K562 (cell line): ENCODE measurements around the gene ZNF485. TPM values are rescaled to one million over a fixed set of nuclear protein-coding genes. Genes with fewer than 3 reads are reported as not detected.
A peak's percentile ranks its signal among the peaks of the same experiment; 100 is the strongest.

ENCODE experiments used
- IRF2 ChIP-seq: sonication (generic); formaldehyde crosslinking; IDR thresholded peaks from 2 replicates; pipeline ENCODE4 v1.8.1; 2022; ENCODE audit warnings: mild to moderate bottlenecking, missing genetic modification reagents
- MAFG ChIP-seq: fragments of 450-650 bp; conservative IDR thresholded peaks from 2 replicates; pipeline ENCODE4 v1.6.1; 2016; ENCODE audit warnings: missing genetic modification characterization, missing compliant biosample characterization
- NFE2 ChIP-seq: IDR thresholded peaks from 2 replicates; pipeline ENCODE4 v1.6.1; 2014; ENCODE audit warnings: antibody characterized with exemption, low read depth
- NR4A1 ChIP-seq, 2 experiments: fragments of 250-450 bp in 1 of 2; fragments of 450-650 bp in 1 of 2; sonication (Bioruptor Pico) in 1 of 2; IDR thresholded peaks; 2 replicates each; pipeline versions ENCODE4 v1.4.0 to v1.6.1; 2016 to 2020; ENCODE audit warnings: mild to moderate bottlenecking in 2 of 2, missing compliant biosample characterization in 1 of 2, missing genetic modification characterization in 1 of 2, moderate library complexity in 1 of 2
- ZC3H8 ChIP-seq: fragments of 450-650 bp; IDR thresholded peaks from 2 replicates; pipeline ENCODE4 v1.6.1; 2017
- polyA plus RNA-seq, 8 experiments: library from polyadenylated mRNA; depleted of rRNA in 4 of 8; stranded (reverse) in 5 of 8; unstranded in 3 of 8; fragments of >200 nt; fragmentation: Nextera tagmentation in 2 of 8; fragmentation: Illumina TruSeq in 1 of 8; extraction: Ambion mirVana in 2 of 8; extraction: Trizol in 1 of 8; gene quantifications; 2 replicates each; pipeline versions ENCODE4 v1.2.1 to v1.2.3, GENCODE V29; 2011 to 2014; ENCODE audit warnings: inconsistent platforms in 1 of 8, missing spikeins in 1 of 8
- total RNA-seq, 7 experiments: library from RNA; depleted of rRNA in 6 of 7; stranded (reverse); fragments of >200 nt in 6 of 7; fragmentation: Illumina TruSeq in 2 of 7; extraction: Trizol in 2 of 7; gene quantifications; 2 replicates each; pipeline versions ENCODE4 v1.2.1 to v1.2.3, GENCODE V29; 2011 to 2021; ENCODE audit warnings: low replicate concordance in 1 of 7
- TF ChIP-seq, protein P1 (sequence below), 2 experiments: fragments of 450-650 bp in 1 of 2; sonication (generic) in 1 of 2; formaldehyde crosslinking in 1 of 2; IDR thresholded peaks; 2 replicates each; pipeline versions ENCODE4 v1.7.1 to v1.9.0; 2016 to 2022; ENCODE audit warnings: inconsistent platforms in 1 of 2, mild to moderate bottlenecking in 1 of 2, missing genetic modification reagents in 1 of 2
- TF ChIP-seq, protein P2 (sequence below), 2 experiments: fragments of 450-650 bp; IDR thresholded peaks; 2 replicates each; pipeline ENCODE4 v1.6.1; 2016; ENCODE audit warnings: mild to moderate bottlenecking in 2 of 2, borderline replicate concordance in 1 of 2, low read depth in 1 of 2, moderate library complexity in 1 of 2
- TF ChIP-seq, protein P3 (sequence below): conservative IDR thresholded peaks from 2 replicates; pipeline ENCODE4 v1.6.1; 2011; ENCODE audit warnings: low read depth, mild to moderate bottlenecking, low read length; ENCODE audit not compliant: control insufficient read depth

ZNF485 gene
- total and polyA plus RNA-seq, 9 of the 15 experiments (the other 6 are each of a cell fraction or from before 2014, with no cell fraction given) = 8.0 to 18.7 (median 11.9) TPM

DNA sequence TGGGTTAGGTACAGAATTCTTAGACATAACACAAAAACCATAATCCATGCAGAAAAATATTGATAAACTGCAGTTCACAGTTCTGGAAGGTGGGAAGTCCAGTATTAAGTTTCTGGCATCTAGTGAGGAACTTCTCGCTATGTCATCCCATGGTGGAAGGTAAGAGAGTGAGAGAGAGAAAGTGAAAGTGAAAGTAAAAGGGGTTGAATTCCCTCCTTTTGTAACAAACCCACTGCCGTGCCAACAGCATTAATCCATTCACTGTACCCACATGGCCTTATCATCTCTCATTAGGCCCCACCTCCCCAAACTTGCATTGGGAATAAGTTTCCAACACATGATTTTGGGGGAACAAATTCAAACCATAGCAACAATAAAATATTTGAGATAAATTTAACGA lies 17.1 kb downstream of the ZNF485 start (continued):
- TF ChIP-seq, protein P1, sequence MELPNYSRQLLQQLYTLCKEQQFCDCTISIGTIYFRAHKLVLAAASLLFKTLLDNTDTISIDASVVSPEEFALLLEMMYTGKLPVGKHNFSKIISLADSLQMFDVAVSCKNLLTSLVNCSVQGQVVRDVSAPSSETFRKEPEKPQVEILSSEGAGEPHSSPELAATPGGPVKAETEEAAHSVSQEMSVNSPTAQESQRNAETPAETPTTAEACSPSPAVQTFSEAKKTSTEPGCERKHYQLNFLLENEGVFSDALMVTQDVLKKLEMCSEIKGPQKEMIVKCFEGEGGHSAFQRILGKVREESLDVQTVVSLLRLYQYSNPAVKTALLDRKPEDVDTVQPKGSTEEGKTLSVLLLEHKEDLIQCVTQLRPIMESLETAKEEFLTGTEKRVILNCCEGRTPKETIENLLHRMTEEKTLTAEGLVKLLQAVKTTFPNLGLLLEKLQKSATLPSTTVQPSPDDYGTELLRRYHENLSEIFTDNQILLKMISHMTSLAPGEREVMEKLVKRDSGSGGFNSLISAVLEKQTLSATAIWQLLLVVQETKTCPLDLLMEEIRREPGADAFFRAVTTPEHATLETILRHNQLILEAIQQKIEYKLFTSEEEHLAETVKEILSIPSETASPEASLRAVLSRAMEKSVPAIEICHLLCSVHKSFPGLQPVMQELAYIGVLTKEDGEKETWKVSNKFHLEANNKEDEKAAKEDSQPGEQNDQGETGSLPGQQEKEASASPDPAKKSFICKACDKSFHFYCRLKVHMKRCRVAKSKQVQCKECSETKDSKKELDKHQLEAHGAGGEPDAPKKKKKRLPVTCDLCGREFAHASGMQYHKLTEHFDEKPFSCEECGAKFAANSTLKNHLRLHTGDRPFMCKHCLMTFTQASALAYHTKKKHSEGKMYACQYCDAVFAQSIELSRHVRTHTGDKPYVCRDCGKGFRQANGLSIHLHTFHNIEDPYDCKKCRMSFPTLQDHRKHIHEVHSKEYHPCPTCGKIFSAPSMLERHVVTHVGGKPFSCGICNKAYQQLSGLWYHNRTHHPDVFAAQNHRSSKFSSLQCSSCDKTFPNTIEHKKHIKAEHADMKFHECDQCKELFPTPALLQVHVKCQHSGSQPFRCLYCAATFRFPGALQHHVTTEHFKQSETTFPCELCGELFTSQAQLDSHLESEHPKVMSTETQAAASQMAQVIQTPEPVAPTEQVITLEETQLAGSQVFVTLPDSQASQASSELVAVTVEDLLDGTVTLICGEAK (IDR thresholded peaks at IDR 0.05) = peak; percentile 71
- TF ChIP-seq, protein P1 (CRISPR knock-in tag; IDR thresholded peaks at IDR 0.05) = no peak
- TF ChIP-seq NFE2 = peak; percentile 37; the same call in 1 of the 2 replicates
- TF ChIP-seq, protein P2, sequence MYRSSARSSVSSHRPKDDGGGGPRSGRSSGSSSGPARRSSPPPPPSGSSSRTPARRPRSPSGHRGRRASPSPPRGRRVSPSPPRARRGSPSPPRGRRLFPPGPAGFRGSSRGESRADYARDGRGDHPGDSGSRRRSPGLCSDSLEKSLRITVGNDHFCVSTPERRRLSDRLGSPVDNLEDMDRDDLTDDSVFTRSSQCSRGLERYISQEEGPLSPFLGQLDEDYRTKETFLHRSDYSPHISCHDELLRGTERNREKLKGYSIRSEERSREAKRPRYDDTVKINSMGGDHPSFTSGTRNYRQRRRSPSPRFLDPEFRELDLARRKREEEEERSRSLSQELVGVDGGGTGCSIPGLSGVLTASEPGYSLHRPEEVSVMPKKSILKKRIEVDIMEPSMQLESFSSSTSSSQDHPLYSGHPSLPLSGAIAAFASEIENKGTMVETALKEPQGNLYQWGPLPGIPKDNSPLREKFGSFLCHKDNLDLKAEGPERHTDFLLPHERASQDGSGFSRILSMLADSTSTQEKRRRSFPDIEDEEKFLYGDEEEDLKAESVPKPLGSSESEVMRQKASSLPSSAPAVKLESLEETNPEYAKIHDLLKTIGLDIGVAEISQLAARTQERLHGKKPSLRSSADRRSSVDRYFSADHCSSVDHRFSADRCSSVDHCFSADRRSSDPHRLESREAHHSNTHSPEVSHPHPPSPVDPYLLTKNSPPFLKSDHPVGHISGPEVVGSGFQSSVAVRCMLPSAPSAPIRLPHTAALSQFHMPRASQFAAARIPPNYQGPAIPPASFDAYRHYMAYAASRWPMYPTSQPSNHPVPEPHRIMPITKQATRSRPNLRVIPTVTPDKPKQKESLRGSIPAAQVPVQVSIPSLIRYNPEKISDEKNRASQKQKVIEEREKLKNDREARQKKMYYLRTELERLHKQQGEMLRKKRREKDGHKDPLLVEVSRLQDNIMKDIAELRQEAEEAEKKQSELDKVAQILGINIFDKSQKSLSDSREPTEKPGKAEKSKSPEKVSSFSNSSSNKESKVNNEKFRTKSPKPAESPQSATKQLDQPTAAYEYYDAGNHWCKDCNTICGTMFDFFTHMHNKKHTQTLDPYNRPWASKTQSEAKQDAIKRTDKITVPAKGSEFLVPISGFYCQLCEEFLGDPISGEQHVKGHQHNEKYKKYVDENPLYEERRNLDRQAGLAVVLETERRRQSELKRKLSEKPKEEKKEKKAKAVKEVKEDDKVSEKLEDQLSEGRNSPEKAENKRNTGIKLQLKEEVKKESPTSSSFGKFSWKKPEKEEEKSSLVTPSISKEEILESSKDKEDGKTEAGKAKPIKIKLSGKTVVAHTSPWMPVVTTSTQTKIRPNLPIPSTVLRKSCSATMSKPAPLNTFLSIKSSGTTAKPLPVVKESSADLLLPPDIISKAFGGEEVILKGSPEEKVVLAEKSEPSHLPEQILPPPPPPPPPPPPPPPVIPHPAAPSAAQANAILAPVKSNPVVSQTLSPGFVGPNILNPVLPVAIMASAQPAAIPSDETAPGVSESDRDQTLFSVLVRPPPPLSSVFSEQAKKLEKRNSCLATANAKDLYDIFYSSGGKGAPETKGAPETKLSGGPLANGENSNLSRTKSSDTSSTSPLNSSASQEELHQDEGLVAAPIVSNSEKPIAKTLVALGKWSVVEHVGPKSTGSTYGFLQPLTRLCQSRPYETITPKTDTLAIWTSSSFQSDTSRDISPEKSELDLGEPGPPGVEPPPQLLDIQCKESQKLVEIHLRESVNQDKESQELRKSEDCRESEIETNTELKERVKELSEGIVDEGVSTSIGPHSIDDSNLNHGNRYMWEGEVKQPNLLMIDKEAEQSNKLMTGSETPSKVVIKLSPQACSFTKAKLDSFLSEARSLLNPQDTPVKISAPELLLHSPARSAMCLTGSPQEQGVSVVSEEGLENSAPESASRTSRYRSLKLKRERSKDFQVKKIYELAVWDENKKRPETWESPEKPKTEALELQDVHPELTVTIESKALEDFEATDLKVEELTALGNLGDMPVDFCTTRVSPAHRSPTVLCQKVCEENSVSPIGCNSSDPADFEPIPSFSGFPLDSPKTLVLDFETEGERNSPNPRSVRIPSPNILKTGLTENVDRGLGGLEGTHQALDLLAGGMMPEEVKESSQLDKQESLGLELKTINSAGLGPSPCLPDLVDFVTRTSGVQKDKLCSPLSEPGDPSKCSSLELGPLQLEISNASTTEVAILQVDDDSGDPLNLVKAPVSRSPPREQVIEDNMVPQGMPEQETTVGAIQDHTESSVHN (IDR thresholded peaks at IDR 0.05; ENCODE audit: borderline replicate concordance in 1 of 2, low read depth in 1 of 2) = peak in 1 of 2 experiments; percentile 56; a peak in 1 of 4 replicates
- TF ChIP-seq, protein P3, sequence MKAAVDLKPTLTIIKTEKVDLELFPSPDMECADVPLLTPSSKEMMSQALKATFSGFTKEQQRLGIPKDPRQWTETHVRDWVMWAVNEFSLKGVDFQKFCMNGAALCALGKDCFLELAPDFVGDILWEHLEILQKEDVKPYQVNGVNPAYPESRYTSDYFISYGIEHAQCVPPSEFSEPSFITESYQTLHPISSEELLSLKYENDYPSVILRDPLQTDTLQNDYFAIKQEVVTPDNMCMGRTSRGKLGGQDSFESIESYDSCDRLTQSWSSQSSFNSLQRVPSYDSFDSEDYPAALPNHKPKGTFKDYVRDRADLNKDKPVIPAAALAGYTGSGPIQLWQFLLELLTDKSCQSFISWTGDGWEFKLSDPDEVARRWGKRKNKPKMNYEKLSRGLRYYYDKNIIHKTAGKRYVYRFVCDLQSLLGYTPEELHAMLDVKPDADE = no peak
- peak; percentile 97 for TF ChIP-seq IRF2 (CRISPR knock-in tag)
- TF ChIP-seq NR4A1 (CRISPR knock-in tag; IDR thresholded peaks at IDR 0.05) = no peak
- TF ChIP-seq NR4A1 (tag; IDR thresholded peaks at IDR 0.05) = no peak
- TF ChIP-seq ZC3H8 = no peak
- TF ChIP-seq MAFG = peak; percentile 27
